ENCODE results near the gene DVL2. TPM values are rescaled to one million over a fixed set of nuclear protein-coding genes. Genes with fewer than 3 reads are reported as not detected.
A peak's percentile ranks its signal among the peaks of the same experiment; 100 is the strongest.

DVL2 gene
- total RNA-seq, 1 experiment from 2014 or later = 82.9 TPM

GRCh38 chr17:7177954-7178477 is 56.3 kb downstream of the DVL2 start:
- Mint-ChIP-seq H3K4me1 (peaks cover 5 to 10% of the 10 kb centered on the region in 2 experiments; a peak in 3 of 4 replicates), H3K9me3 (no peaks in the 10 kb centered on the region), H3K4me3 (no peak overlapping the region), H3K27me3 (ENCODE audit: low read depth) (peaks cover 28% of the 10 kb centered on the region), H3K36me3 (ENCODE audit: insufficient read depth in 1 of 3, low read depth in 3 of 3) (no peaks in the 10 kb centered on the region), H3K27ac (peak overlapping the region in 1 of 3 experiments; percentile 85; a peak in 2 of 7 replicates)
- Histone ChIP-seq H3K4ac (ENCODE audit: low read depth, low read length) (no peak overlapping the region), H3K79me2 (ENCODE audit: insufficient read depth, low read length) (no peaks in the 10 kb centered on the region), H3K23ac (ENCODE audit: insufficient read length, low read depth, low read length) (no peak overlapping the region), H4K20me1 (ENCODE audit: control insufficient read depth, insufficient read depth, insufficient read length) (no peaks in the 10 kb centered on the region), H4K5ac (ENCODE audit: insufficient read length, low read depth, low read length) (no peak overlapping the region), H3K4me1 (ENCODE audit: insufficient read depth, low read length) (no peaks in the 10 kb centered on the region; the same call in 1 of the 2 replicates), H3T11ph (ENCODE audit: low read length) (no peak overlapping the region), H3K4me2 (ENCODE audit: insufficient read depth, insufficient read length, low read length) (peak overlapping the region; percentile 91), H4K8ac (replicated peaks; ENCODE audit: insufficient read length, low read depth, low read length) (no peak overlapping the region), H2AFZ (ENCODE audit: low read length) (no peak overlapping the region), H2AK5ac (ENCODE audit: insufficient read length, low read length) (no peak overlapping the region), H2BK12ac (ENCODE audit: insufficient read length, low read depth, low read length) (no peak overlapping the region), H3K14ac (ENCODE audit: insufficient read depth, low read length) (no peak overlapping the region), H3K27ac (ENCODE audit: insufficient read length, low read depth, low read length) (no peak overlapping the region), H3K56ac (ENCODE audit: insufficient read length, low read depth, low read length) (no peak overlapping the region), H3K27me3 (ENCODE audit: insufficient read depth, low read length) (peaks cover 5% of the 10 kb centered on the region; the same call in 1 of the 2 replicates), H2BK20ac (ENCODE audit: low read depth, low read length, poor library complexity, severe bottlenecking) (no peak overlapping the region), H3K23me2 (ENCODE audit: insufficient read length, low read depth, low read length, poor library complexity, severe bottlenecking) (peaks cover 16% of the 10 kb centered on the region), H3K9me3 (ENCODE audit: control insufficient read depth, low read depth, low read length) (no peaks in the 10 kb centered on the region), H2BK120ac (ENCODE audit: low read depth, low read length, poor library complexity, severe bottlenecking) (no peak overlapping the region), H3K18ac (ENCODE audit: insufficient read length, low read depth, low read length) (peak overlapping the region; percentile 13), H2BK15ac (ENCODE audit: low read depth, low read length) (no peak overlapping the region), H4K91ac (ENCODE audit: insufficient read length, low read depth, low read length) (no peak overlapping the region), H3K9ac (ENCODE audit: extremely low read depth, insufficient read length, low read length) (peak overlapping the region; percentile 39), H3K79me1 (ENCODE audit: insufficient read depth, low read depth, low read length, poor library complexity, severe bottlenecking) (no peaks in the 10 kb centered on the region), H2BK5ac (ENCODE audit: insufficient read length, low read length) (no peak overlapping the region)
- peak; percentile 78 for DNase-seq
- no peak for TF ChIP-seq CTCF (conservative IDR thresholded peaks at IDR 0.05)
- WGBS (ENCODE audit: extremely low coverage, insufficient read length, low lambda C conversion rate) = no CpG with 5 or more reads among the region's 18 CpGs

Measured in H9 (cell line).